Smooth muscle cell (in vitro differentiated cells): ENCODE data around the gene MRPS27. TPM values are rescaled to one million over a fixed set of nuclear protein-coding genes. Genes with fewer than 3 reads are reported as not detected.

ENCODE experiments used
- DNase-seq: peaks from one replicate; lab custom pipeline; 2025; ENCODE audit not compliant: unreplicated experiment; lab: John Stamatoyannopoulos, UW
- H2AFZ ChIP-seq: fragments of 200-600 bp; sonication (generic); 2 replicates; pipeline ENCODE4 v1.6.0; 2016; ENCODE audit warnings: antibody characterized with exemption, low read depth, mild to moderate bottlenecking
- H3F3A ChIP-seq: fragments of 200-600 bp; sonication (generic); 2 replicates; pipeline ENCODE4 v1.6.0; 2017; ENCODE audit warnings: antibody characterized with exemption, low read depth
- H3K27ac ChIP-seq: fragments of 200-600 bp; sonication (generic); 2 replicates; pipeline ENCODE4 v1.5.1; 2016; ENCODE audit warnings: low read depth, mild to moderate bottlenecking
- H3K27me3 ChIP-seq: fragments of 200-600 bp; sonication (generic); 2 replicates; pipeline ENCODE4 v1.6.1; 2016; ENCODE audit warnings: low read depth, mild to moderate bottlenecking
- H3K36me3 ChIP-seq: fragments of 200-600 bp; sonication (generic); 2 replicates; pipeline ENCODE4 v1.5.1; 2016; ENCODE audit warnings: low read depth
- H3K4me1 ChIP-seq: fragments of 200-600 bp; sonication (generic); 2 replicates; pipeline ENCODE4 v1.5.1; 2016; ENCODE audit warnings: low read depth
- H3K4me2 ChIP-seq: fragments of 200-600 bp; sonication (generic); 2 replicates; pipeline ENCODE4 v1.6.0; 2016; ENCODE audit warnings: mild to moderate bottlenecking
- H3K4me3 ChIP-seq: fragments of 200-600 bp; sonication (generic); 2 replicates; pipeline ENCODE4 v1.5.1; 2016; ENCODE audit warnings: mild to moderate bottlenecking
- H3K79me2 ChIP-seq: fragments of 200-600 bp; sonication (generic); 2 replicates; pipeline ENCODE4 v1.6.0; 2016; ENCODE audit warnings: low read depth, mild to moderate bottlenecking
- H3K9ac ChIP-seq: fragments of 200-600 bp; sonication (generic); 2 replicates; pipeline ENCODE4 v1.6.0; 2016; ENCODE audit warnings: low read depth
- H3K9me3 ChIP-seq: fragments of 200-600 bp; sonication (generic); replicated peaks from 2 replicates; pipeline ENCODE4 v1.5.1; 2016; ENCODE audit warnings: low read depth
- H4K20me1 ChIP-seq: fragments of 200-600 bp; sonication (generic); 2 replicates; pipeline ENCODE4 v1.6.0; 2016; ENCODE audit warnings: low read depth
- WGBS: methylation state at CpG from one replicate; pipeline ENCODE4 v1.1.7; 2016; ENCODE audit warnings: low lambda C conversion rate; 5-methylcytosine and 5-hydroxymethylcytosine counted together
- polyA plus RNA-seq: library from polyadenylated mRNA; unstranded; fragments of >200 nt; fragmentation: Nextera tagmentation; extraction: Ambion mirVana; gene quantifications from 2 replicates; pipeline ENCODE4 v1.2.1, GENCODE V29; 2016
- total RNA-seq: library from RNA; depleted of rRNA; stranded (reverse); fragments of >200 nt; gene quantifications from 2 replicates; pipeline ENCODE4 v1.2.3, GENCODE V29; 2014
- TF ChIP-seq, protein P1 (sequence below): fragments of 200-600 bp; sonication (generic); IDR thresholded peaks from 2 replicates; pipeline ENCODE4 v1.5.1; 2017; ENCODE audit warnings: borderline replicate concordance, mild to moderate bottlenecking, antibody characterized with exemption; ENCODE audit not compliant: insufficient read depth, poor library complexity, severe bottlenecking

Gene MRPS27
- total and polyA plus RNA-seq, 2 experiments from 2014 or later = 36.7 to 38.3 TPM

DNA sequence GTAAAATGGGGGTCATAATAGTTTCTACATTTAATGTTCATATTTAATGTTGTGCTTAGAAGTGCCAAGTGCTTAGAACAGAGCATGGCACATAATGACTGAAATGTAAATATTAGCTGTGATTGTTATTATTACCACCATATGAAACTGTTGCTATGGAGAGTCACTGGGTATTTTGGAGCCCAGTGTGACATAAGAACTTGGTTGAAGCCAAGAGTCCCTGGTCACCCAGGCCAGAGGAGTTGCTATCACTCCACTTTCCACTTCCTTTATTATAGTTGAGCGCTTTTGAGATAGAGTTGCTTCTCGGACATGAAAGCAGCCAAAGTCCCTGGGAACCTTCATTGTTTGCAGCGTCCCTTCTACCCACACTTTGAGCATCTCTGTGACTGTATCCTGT, 135.6 kb downstream of the MRPS27 start:
- Histone ChIP-seq H4K20me1 (peaks cover 68% of the 10 kb centered on the region), H2AFZ (no peak overlapping the region), H3K27ac (no peak overlapping the region), H3K4me3 (no peak overlapping the region), H3K4me1 (peaks cover 42% of the 10 kb centered on the region), H3K4me2 (no peak overlapping the region), H3K9me3 (no peaks in the 10 kb centered on the region), H3K79me2 (peaks cover 52% of the 10 kb centered on the region), H3K27me3 (no peaks in the 10 kb centered on the region), H3K9ac (no peak overlapping the region), H3K36me3 (no peaks in the 10 kb centered on the region), H3F3A (no peaks in the 10 kb centered on the region)
- TF ChIP-seq, protein P1, sequence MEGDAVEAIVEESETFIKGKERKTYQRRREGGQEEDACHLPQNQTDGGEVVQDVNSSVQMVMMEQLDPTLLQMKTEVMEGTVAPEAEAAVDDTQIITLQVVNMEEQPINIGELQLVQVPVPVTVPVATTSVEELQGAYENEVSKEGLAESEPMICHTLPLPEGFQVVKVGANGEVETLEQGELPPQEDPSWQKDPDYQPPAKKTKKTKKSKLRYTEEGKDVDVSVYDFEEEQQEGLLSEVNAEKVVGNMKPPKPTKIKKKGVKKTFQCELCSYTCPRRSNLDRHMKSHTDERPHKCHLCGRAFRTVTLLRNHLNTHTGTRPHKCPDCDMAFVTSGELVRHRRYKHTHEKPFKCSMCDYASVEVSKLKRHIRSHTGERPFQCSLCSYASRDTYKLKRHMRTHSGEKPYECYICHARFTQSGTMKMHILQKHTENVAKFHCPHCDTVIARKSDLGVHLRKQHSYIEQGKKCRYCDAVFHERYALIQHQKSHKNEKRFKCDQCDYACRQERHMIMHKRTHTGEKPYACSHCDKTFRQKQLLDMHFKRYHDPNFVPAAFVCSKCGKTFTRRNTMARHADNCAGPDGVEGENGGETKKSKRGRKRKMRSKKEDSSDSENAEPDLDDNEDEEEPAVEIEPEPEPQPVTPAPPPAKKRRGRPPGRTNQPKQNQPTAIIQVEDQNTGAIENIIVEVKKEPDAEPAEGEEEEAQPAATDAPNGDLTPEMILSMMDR = no peak
- 91% methylated on average over 3 of the region's 3 CpGs for WGBS
- no peak for DNase-seq

DNA sequence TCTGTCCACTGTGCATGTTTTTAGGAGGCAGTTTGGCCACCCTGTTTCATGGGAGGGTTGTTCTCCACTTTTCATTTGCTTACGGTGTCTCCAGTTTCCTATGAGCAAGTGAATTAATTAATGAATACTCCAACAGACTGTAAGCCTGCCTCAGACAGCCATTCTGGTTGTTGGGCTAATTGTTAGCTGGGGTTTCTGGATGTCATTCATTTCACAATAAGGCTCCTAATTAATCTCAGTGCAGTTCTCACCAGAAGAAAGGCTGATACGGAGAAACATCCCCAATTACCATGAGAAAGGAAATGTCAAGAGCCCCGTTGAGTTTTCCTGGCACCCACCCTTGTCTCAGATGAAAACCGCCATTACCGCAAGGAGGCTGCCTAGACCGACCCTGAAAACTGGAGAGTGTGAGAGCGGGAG, 136.9 kb downstream of the MRPS27 start:
- Histone ChIP-seq H3F3A (no peaks in the 10 kb centered on the region), H2AFZ (no peak overlapping the region), H3K4me2 (no peak overlapping the region), H3K9ac (no peak overlapping the region), H3K4me3 (no peak overlapping the region), H4K20me1 (peaks cover 68% of the 10 kb centered on the region), H3K27ac (no peak overlapping the region), H3K27me3 (no peaks in the 10 kb centered on the region), H3K79me2 (peaks cover 49% of the 10 kb centered on the region), H3K4me1 (peaks cover 45% of the 10 kb centered on the region), H3K9me3 (no peaks in the 10 kb centered on the region), H3K36me3 (no peaks in the 10 kb centered on the region)
- DNase-seq = no peak
- WGBS = 88% methylated on average over 7 of the region's 7 CpGs
- TF ChIP-seq, protein P1 = no peak

DNA sequence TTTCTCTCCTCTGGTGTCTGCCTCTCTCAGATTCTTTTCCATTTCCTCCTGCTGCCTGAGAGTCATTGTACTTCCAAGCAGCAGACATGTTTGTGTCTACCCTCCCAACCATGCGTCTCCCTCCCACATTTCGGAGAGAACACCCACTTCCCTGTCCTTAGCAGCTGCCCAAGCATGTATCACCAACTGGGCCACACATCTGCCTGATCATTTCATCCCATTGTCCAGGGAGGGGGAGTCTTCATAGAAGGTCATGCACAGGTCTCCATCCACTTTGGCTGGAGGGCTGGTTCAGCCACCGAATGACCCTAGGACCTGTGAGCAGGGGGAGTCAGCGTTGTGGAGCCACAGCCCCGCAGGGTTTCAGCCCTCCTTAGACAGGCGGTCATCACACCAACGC, 137.4 kb downstream of the MRPS27 start:
- Histone ChIP-seq H3K9me3 (no peaks in the 10 kb centered on the region), H4K20me1 (peaks cover 66% of the 10 kb centered on the region), H3K9ac (no peak overlapping the region), H3K36me3 (no peaks in the 10 kb centered on the region), H3K4me3 (no peak overlapping the region), H2AFZ (no peak overlapping the region), H3K79me2 (peaks cover 51% of the 10 kb centered on the region), H3K4me2 (no peak overlapping the region), H3K27me3 (no peaks in the 10 kb centered on the region), H3K27ac (no peak overlapping the region), H3F3A (no peaks in the 10 kb centered on the region), H3K4me1 (peaks cover 45% of the 10 kb centered on the region)
- DNase-seq = no peak
- TF ChIP-seq, protein P1 = no peak
- WGBS = 92% methylated on average over 7 of the region's 7 CpGs

DNA sequence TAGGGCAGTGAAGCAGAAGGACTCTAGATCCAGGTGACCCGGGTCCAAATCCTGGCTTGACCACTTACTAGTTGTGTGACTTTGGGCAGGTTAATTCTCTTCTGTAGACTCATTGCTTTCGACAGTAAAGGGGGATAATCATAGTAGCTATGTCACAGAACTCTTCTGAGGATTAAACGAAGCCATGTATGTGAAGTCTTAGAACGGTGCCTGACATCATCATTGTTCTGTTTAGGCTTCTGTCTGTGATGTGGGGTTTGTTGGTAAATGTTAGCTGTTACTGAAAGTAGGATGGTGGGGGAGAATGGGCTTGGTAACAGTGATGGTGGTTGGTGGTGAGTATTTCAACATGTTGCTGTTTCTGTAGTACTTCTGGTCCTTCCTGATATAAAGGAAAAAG, 139.1 kb downstream of the MRPS27 start:
- TF ChIP-seq, protein P1 = no peak
- no peak overlapping the region for H3K9ac ChIP-seq
- H3K4me3 ChIP-seq = no peak overlapping the region
- peaks cover 62% of the 10 kb centered on the region for H3K79me2 ChIP-seq
- WGBS = 47% methylated on average over 4 of the region's 4 CpGs
- H3K9me3 ChIP-seq = no peaks in the 10 kb centered on the region
- peaks cover 45% of the 10 kb centered on the region for H3K4me1 ChIP-seq
- H3K27me3 ChIP-seq = no peaks in the 10 kb centered on the region
- no peak for DNase-seq
- no peak overlapping the region for H2AFZ ChIP-seq
- no peak overlapping the region for H3K4me2 ChIP-seq
- H4K20me1 ChIP-seq = peaks cover 71% of the 10 kb centered on the region
- no peaks in the 10 kb centered on the region for H3F3A ChIP-seq
- H3K36me3 ChIP-seq = no peaks in the 10 kb centered on the region
- peak overlapping the region; percentile 14 for H3K27ac ChIP-seq
